Neuron (in vitro differentiated cells): ENCODE results near the gene NTMT1.
A peak's percentile ranks its signal among the peaks of the same experiment; 100 is the strongest.

Experiments
- H2AFZ ChIP-seq: one replicate; pipeline ENCODE4 v1.6.1; 2013; ENCODE audit warnings: low read depth, mild to moderate bottlenecking, inconsistent platforms, low read length, moderate library complexity
- H3K27me3 ChIP-seq: one replicate; pipeline ENCODE4 v1.6.1; 2013; ENCODE audit warnings: low read length; ENCODE audit not compliant: insufficient read depth
- H3K36me3 ChIP-seq: one replicate; pipeline ENCODE4 v1.6.1; 2013; ENCODE audit warnings: low read length; ENCODE audit not compliant: insufficient read depth
- H3K4me1 ChIP-seq: one replicate; pipeline ENCODE4 v1.6.1; 2013; ENCODE audit warnings: low read length; ENCODE audit not compliant: insufficient read depth
- H3K4me3 ChIP-seq: 2 replicates; pipeline ENCODE4 v1.5.1; 2013; ENCODE audit warnings: mild to moderate bottlenecking, low read length, moderate library complexity
- H3K9me3 ChIP-seq: one replicate; pipeline ENCODE4 v1.6.1; 2013; ENCODE audit warnings: low read length

Gene NTMT1

GRCh38 chr9:129604056-129604765, 21.8 kb upstream of the NTMT1 start:
- Histone ChIP-seq H3K36me3 (no peaks in the 10 kb centered on the region), H3K27me3 (no peaks in the 10 kb centered on the region), H3K9me3 (no peaks in the 10 kb centered on the region), H3K4me3 (no peak overlapping the region), H2AFZ (no peak overlapping the region), H3K4me1 (peaks cover 10% of the 10 kb centered on the region)

GRCh38 chr9:129604766-129605163, 21.2 kb upstream of the NTMT1 start:
- Histone ChIP-seq H2AFZ (no peak overlapping the region), H3K4me1 (peaks cover 13% of the 10 kb centered on the region), H3K27me3 (no peaks in the 10 kb centered on the region), H3K4me3 (no peak overlapping the region), H3K9me3 (no peaks in the 10 kb centered on the region), H3K36me3 (no peaks in the 10 kb centered on the region)

- H3K36me3 ChIP-seq = no peaks in the 10 kb centered on the region
- H3K9me3 ChIP-seq = no peaks in the 10 kb centered on the region
- peaks cover 18% of the 10 kb centered on the region for H3K4me1 ChIP-seq
- no peaks in the 10 kb centered on the region for H3K27me3 ChIP-seq
- H2AFZ ChIP-seq = no peak overlapping the region
- H3K4me3 ChIP-seq = no peak overlapping the region
These were observed 19.6 kb upstream of the NTMT1 start for GRCh38 chr9:129606161-129607026.

- Histone ChIP-seq H3K4me3 (no peak overlapping the region), H3K27me3 (no peaks in the 10 kb centered on the region), H3K4me1 (peaks cover 18% of the 10 kb centered on the region), H3K36me3 (no peaks in the 10 kb centered on the region), H2AFZ (no peak overlapping the region), H3K9me3 (no peaks in the 10 kb centered on the region)
These were observed 19.0 kb upstream of the NTMT1 start for GRCh38 chr9:129607027-129607387.

GRCh38 chr9:129608561-129609481, 17.1 kb upstream of the NTMT1 start:
- H3K36me3 ChIP-seq = no peaks in the 10 kb centered on the region
- H2AFZ ChIP-seq = no peak overlapping the region
- H3K27me3 ChIP-seq = no peaks in the 10 kb centered on the region
- H3K9me3 ChIP-seq = no peaks in the 10 kb centered on the region
- H3K4me1 ChIP-seq = peaks cover 19% of the 10 kb centered on the region
- no peak overlapping the region for H3K4me3 ChIP-seq

GRCh38 chr9:129609486-129610212, 16.3 kb upstream of the NTMT1 start:
- Histone ChIP-seq H3K4me3 (no peak overlapping the region), H3K36me3 (no peaks in the 10 kb centered on the region)

GRCh38 chr9:129610213-129610472, 15.8 kb upstream of the NTMT1 start:
- Histone ChIP-seq H3K4me1 (peaks cover 23% of the 10 kb centered on the region), H2AFZ (peak overlapping the region; percentile 46), H3K27me3 (no peaks in the 10 kb centered on the region), H3K9me3 (no peaks in the 10 kb centered on the region), H3K4me3 (peak overlapping the region; percentile 38), H3K36me3 (no peaks in the 10 kb centered on the region)

More at GRCh38 chr9:129609486-129610212, 16.3 kb upstream of the NTMT1 start:
- no peak overlapping the region for H2AFZ ChIP-seq
- H3K27me3 ChIP-seq = no peaks in the 10 kb centered on the region
- H3K9me3 ChIP-seq = no peaks in the 10 kb centered on the region
- peaks cover 23% of the 10 kb centered on the region for H3K4me1 ChIP-seq

GRCh38 chr9:129610473-129611306, 15.3 kb upstream of the NTMT1 start:
- Histone ChIP-seq H3K4me3 (peak overlapping the region; percentile 38), H3K36me3 (no peaks in the 10 kb centered on the region), H3K9me3 (no peaks in the 10 kb centered on the region), H3K27me3 (no peaks in the 10 kb centered on the region), H3K4me1 (peaks cover 23% of the 10 kb centered on the region), H2AFZ (peak overlapping the region; percentile 46)

- no peak overlapping the region for H3K4me3 ChIP-seq
These were observed 14.6 kb upstream of the NTMT1 start for GRCh38 chr9:129611307-129611800.

GRCh38 chr9:129612123-129612522, 13.8 kb upstream of the NTMT1 start:
- Histone ChIP-seq H3K9me3 (no peaks in the 10 kb centered on the region), H3K36me3 (no peaks in the 10 kb centered on the region), H3K4me3 (no peak overlapping the region), H3K4me1 (peaks cover 23% of the 10 kb centered on the region), H3K27me3 (no peaks in the 10 kb centered on the region), H2AFZ (no peak overlapping the region)

More at GRCh38 chr9:129611307-129611800, 14.6 kb upstream of the NTMT1 start:
- Histone ChIP-seq H3K27me3 (no peaks in the 10 kb centered on the region), H2AFZ (no peak overlapping the region), H3K4me1 (peaks cover 23% of the 10 kb centered on the region), H3K9me3 (no peaks in the 10 kb centered on the region), H3K36me3 (no peaks in the 10 kb centered on the region)

GRCh38 chr9:129612815-129613519, 13.0 kb upstream of the NTMT1 start:
- Histone ChIP-seq H3K4me3 (no peak overlapping the region), H3K36me3 (no peaks in the 10 kb centered on the region), H3K4me1 (peaks cover 18% of the 10 kb centered on the region), H3K27me3 (no peaks in the 10 kb centered on the region), H3K9me3 (no peaks in the 10 kb centered on the region), H2AFZ (no peak overlapping the region)
